Right atrium auricular region (tissue), 2 donors: ENCODE results near the gene MRPS2. TPM values are rescaled to one million over a fixed set of nuclear protein-coding genes. Genes with fewer than 3 reads are reported as not detected.
"Not testable (repeated sequence)": the region's sequence is repeated elsewhere in the genome, so short reads cannot be mapped to it uniquely, and the experiment has no call there.

Experiments
- DNase-seq: peaks from one replicate; pipeline ENCODE4 v3.0.0-alpha.2; 2019; ENCODE audit warnings: low spot score
- H3K27ac ChIP-seq, 2 donors: fragments of 200-600 bp; sonication (generic); 1 replicate in 1 of 2; 2 replicates in 1 of 2; pipeline ENCODE4 v1.5.1; 2016 to 2019
- H3K27me3 ChIP-seq, 2 donors: fragments of 200-600 bp; sonication (generic); one replicate each; pipeline versions ENCODE4 v1.5.1 to v1.6.0; 2017 to 2019
- H3K36me3 ChIP-seq: fragments of 200-600 bp; sonication (generic); one replicate; pipeline ENCODE4 v1.5.1; 2016
- H3K4me1 ChIP-seq, 2 donors: fragments of 200-600 bp; sonication (generic); one replicate each; pipeline versions ENCODE4 v1.5.1 to v1.6.0; 2017 to 2019
- H3K4me3 ChIP-seq, 2 donors: fragments of 200-600 bp; sonication (generic); 1 replicate in 1 of 2; 2 replicates in 1 of 2; pipeline ENCODE4 v1.5.1; 2017 to 2019; ENCODE audit warnings: mild to moderate bottlenecking in 1 of 2, moderate library complexity in 1 of 2
- H3K9me3 ChIP-seq, 2 donors: fragments of 200-600 bp; sonication (generic); one replicate each; pipeline ENCODE4 v1.5.1; 2019
- total RNA-seq, 2 donors: library from RNA; depleted of rRNA; stranded (reverse); fragments of >200 nt; gene quantifications; one replicate each; pipeline ENCODE4 v1.1.0, GENCODE V29; 2016
- TF ChIP-seq, protein P1 (sequence below), 2 donors: fragments of 200-600 bp; sonication (generic); IDR thresholded peaks; one replicate each; pipeline ENCODE4 v1.5.1; 2019; ENCODE audit warnings: antibody characterized with exemption in 2 of 2

Gene MRPS2
- total RNA-seq, 2 donors from 2014 or later = 40.9 to 72.5 TPM

- Histone ChIP-seq H3K27ac (no peak overlapping the region), H3K9me3 (peaks cover 0 to 5% of the 10 kb centered on the region in 2 donors), H3K36me3 (no peaks in the 10 kb centered on the region), H3K4me1 (no peaks in the 10 kb centered on the region), H3K27me3 (no peaks in the 10 kb centered on the region), H3K4me3 (no peak overlapping the region)
- TF ChIP-seq, protein P1, sequence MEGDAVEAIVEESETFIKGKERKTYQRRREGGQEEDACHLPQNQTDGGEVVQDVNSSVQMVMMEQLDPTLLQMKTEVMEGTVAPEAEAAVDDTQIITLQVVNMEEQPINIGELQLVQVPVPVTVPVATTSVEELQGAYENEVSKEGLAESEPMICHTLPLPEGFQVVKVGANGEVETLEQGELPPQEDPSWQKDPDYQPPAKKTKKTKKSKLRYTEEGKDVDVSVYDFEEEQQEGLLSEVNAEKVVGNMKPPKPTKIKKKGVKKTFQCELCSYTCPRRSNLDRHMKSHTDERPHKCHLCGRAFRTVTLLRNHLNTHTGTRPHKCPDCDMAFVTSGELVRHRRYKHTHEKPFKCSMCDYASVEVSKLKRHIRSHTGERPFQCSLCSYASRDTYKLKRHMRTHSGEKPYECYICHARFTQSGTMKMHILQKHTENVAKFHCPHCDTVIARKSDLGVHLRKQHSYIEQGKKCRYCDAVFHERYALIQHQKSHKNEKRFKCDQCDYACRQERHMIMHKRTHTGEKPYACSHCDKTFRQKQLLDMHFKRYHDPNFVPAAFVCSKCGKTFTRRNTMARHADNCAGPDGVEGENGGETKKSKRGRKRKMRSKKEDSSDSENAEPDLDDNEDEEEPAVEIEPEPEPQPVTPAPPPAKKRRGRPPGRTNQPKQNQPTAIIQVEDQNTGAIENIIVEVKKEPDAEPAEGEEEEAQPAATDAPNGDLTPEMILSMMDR (IDR thresholded peaks at IDR 0.05) = no peak
- no peak for DNase-seq
Measured at GRCh38 chr9:135530146-135530545, 29.7 kb downstream of the MRPS2 start.

DNA sequence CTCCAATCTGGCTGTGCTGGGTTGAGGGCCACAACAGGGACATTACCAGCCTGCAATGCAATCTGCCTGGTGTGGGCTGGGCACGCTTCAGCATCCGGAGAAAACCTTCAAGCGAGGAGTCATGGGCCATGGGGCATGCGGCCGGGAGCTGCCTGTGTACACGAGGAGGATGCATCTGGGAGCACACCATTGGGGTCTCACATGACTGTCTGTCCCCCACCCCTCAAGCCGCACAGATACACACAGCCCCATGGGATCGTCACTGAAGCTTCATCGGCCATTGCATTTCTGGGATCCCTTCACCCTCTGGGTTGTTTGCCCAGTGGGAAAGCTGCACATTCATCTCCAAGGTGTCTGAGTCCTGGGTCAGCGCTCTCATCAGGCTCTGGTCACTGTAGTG is 30.6 kb downstream of the MRPS2 start:
- H3K27me3 ChIP-seq = no peaks in the 10 kb centered on the region
- H3K36me3 ChIP-seq = no peaks in the 10 kb centered on the region
- TF ChIP-seq, protein P1 (IDR thresholded peaks at IDR 0.05) = no peak
- no peak for DNase-seq
- no peak overlapping the region for H3K4me3 ChIP-seq
- H3K9me3 ChIP-seq = peaks cover 0 to 5% of the 10 kb centered on the region in 2 donors
- no peak overlapping the region for H3K27ac ChIP-seq
- H3K4me1 ChIP-seq = no peaks in the 10 kb centered on the region

- Histone ChIP-seq H3K36me3 (no peaks in the 10 kb centered on the region), H3K4me3 (no peak overlapping the region), H3K9me3 (peaks cover 0 to 5% of the 10 kb centered on the region in 2 donors), H3K27ac (no peak overlapping the region), H3K27me3 (no peaks in the 10 kb centered on the region), H3K4me1 (no peaks in the 10 kb centered on the region)
- DNase-seq = no peak
- TF ChIP-seq, protein P1 (IDR thresholded peaks at IDR 0.05) = no peak
Measured at GRCh38 chr9:135533113-135533512, 32.6 kb downstream of the MRPS2 start.

GRCh38 chr9:135533674-135534073 is 33.2 kb downstream of the MRPS2 start:
- Histone ChIP-seq H3K4me1 (no peaks in the 10 kb centered on the region), H3K9me3 (peaks cover 0 to 5% of the 10 kb centered on the region in 2 donors), H3K27ac (no peak overlapping the region), H3K4me3 (no peak overlapping the region), H3K27me3 (no peaks in the 10 kb centered on the region), H3K36me3 (no peaks in the 10 kb centered on the region)
- TF ChIP-seq, protein P1 (IDR thresholded peaks at IDR 0.05) = no peak
- no peak for DNase-seq

DNA sequence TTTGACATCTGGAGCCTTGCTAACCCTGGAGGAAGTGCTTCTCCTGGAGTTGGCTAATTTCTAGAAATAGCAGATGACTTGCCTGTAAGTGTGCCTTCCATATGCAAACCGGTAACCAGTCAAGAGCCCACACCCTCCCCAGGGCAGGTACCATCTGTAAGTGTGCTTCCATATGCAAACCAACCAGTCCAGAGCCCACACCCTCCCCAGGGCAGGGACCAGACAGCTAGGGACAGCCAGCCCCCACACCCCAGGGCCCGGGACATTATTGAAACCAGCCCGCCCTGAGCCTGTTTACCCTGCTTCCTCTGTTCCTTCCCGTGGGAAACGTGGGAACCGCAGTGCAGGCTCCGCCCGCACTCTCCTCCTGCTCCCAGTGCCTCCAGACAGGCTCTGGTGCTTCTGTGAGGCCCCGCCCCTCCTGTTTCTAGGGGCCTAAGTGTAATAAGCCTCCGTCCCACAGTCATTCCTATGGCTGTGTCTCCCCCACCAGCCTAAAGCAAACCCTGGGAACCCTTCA is 33.8 kb downstream of the MRPS2 start:
- DNase-seq, H3K27ac ChIP-seq, H3K36me3 ChIP-seq, H3K4me1 ChIP-seq, H3K4me3 ChIP-seq, H3K27me3 ChIP-seq, H3K9me3 ChIP-seq: not testable (repeated sequence)

DNA sequence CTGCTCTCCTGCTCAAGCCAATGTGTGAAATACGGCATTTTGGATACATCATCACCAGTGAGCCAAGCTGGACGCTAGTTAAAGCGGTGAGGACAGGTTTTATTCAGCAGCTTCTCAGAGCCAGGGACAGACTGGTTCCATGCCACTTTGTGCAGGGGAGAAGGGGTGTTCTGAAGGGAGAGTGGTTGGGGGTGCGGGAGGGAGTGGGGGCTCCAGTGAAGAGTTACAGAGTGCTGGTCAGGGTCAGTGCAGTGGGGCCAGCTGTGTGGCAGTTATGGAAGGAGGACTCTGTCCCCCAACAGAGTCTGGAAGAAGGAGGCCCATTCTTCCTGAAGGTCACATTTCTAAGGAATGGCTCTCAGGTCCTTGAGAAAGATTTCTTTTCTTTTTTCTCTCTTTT is 34.3 kb downstream of the MRPS2 start:
- H3K27ac ChIP-seq, H3K9me3 ChIP-seq, DNase-seq, H3K36me3 ChIP-seq, H3K4me1 ChIP-seq, H3K27me3 ChIP-seq, H3K4me3 ChIP-seq: not testable (repeated sequence)

DNA sequence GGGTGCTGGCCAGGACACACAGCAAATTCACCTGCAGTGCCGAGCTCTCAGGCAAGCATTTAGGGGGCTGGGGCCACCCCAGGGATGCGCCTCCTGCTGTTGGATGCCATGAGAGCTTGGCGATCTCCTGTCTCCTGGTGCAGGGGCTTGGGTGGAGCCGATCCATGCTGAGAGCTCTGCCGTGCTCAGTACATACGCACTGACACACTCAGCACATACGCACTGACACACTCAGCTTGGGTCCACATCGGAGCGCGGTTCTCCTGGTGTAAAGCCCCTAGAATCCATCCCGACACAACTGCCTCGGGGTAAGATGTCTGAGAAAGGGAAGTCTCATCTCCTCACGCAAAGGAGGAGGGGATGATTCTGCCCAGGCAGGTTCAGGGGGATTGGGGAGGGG is 35.1 kb downstream of the MRPS2 start:
- not testable (repeated sequence) for H3K4me1 ChIP-seq, H3K27me3 ChIP-seq, H3K4me3 ChIP-seq, H3K27ac ChIP-seq, H3K36me3 ChIP-seq, DNase-seq, H3K9me3 ChIP-seq
